HG02973 (cell line): ENCODE measurements around the gene EFNB2.

Source experiments
- ATAC-seq: cut with Tn5 transposase; IDR thresholded peaks from one replicate; pipeline ENCODE4 v1.9.1; 2021; ENCODE audit warnings: moderate library complexity; ENCODE audit not compliant: unreplicated experiment

Gene EFNB2

GRCh38 chr13:106487129-106487528 lies 48.3 kb downstream of the EFNB2 start:
- no peak for ATAC-seq

- ATAC-seq = no peak
These were observed 49.2 kb downstream of the EFNB2 start for GRCh38 chr13:106486287-106486686.

GRCh38 chr13:106484537-106485193 lies 50.8 kb downstream of the EFNB2 start:
- ATAC-seq = no peak

- ATAC-seq = no peak
These were observed 51.4 kb downstream of the EFNB2 start for GRCh38 chr13:106484084-106484483.

GRCh38 chr13:106481919-106482318 lies 53.5 kb downstream of the EFNB2 start:
- no peak for ATAC-seq

- ATAC-seq = no peak
These were observed 55.0 kb downstream of the EFNB2 start for GRCh38 chr13:106480351-106480910.

GRCh38 chr13:106479929-106480328 lies 55.5 kb downstream of the EFNB2 start:
- ATAC-seq = no peak

- no peak for ATAC-seq
These were observed 57.3 kb downstream of the EFNB2 start for GRCh38 chr13:106478116-106478515.

- ATAC-seq = no peak
These were observed 58.2 kb downstream of the EFNB2 start for GRCh38 chr13:106477303-106477702.

- no peak for ATAC-seq
These were observed 59.6 kb downstream of the EFNB2 start for GRCh38 chr13:106475852-106476251.

- no peak for ATAC-seq
These were observed 60.5 kb downstream of the EFNB2 start for GRCh38 chr13:106474912-106475311.

- ATAC-seq = no peak
These were observed 62.3 kb downstream of the EFNB2 start for GRCh38 chr13:106473154-106473553.

- no peak for ATAC-seq
These were observed 62.8 kb downstream of the EFNB2 start for GRCh38 chr13:106472621-106473020.

GRCh38 chr13:106471957-106472543 lies 63.4 kb downstream of the EFNB2 start:
- ATAC-seq = no peak

GRCh38 chr13:106470576-106470975 lies 64.9 kb downstream of the EFNB2 start:
- no peak for ATAC-seq

GRCh38 chr13:106468744-106469590 lies 66.5 kb downstream of the EFNB2 start:
- ATAC-seq = no peak

- no peak for ATAC-seq
These were observed 67.3 kb downstream of the EFNB2 start for GRCh38 chr13:106468207-106468606.

- no peak for ATAC-seq
These were observed 67.9 kb downstream of the EFNB2 start for GRCh38 chr13:106467427-106468122.

- ATAC-seq = no peak
These were observed 68.6 kb downstream of the EFNB2 start for GRCh38 chr13:106466691-106467426.

- no peak for ATAC-seq
These were observed 71.4 kb downstream of the EFNB2 start for GRCh38 chr13:106464076-106464475.
